ENCODE data around the gene EPHA4.

DNA sequence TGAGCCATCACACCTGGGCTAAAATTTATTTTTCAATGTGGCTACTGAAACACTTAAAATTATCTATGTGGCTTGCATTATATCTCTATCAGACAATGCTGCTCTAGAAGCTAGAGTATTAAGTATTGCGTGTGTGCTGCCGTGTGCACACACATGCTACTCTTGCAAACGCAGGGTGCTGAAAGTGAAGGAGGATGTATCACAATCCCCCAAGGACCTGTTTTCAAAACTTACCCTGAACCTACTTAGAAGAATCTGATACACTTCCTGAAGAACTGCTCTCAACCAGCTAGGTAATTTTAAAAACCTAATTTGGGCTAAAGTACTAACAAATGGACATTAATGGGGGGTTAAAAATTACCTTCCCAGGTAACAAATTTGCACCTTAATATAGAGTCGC, 66.5 kb downstream of the EPHA4 start:
- TF ChIP-seq, protein P1, sequence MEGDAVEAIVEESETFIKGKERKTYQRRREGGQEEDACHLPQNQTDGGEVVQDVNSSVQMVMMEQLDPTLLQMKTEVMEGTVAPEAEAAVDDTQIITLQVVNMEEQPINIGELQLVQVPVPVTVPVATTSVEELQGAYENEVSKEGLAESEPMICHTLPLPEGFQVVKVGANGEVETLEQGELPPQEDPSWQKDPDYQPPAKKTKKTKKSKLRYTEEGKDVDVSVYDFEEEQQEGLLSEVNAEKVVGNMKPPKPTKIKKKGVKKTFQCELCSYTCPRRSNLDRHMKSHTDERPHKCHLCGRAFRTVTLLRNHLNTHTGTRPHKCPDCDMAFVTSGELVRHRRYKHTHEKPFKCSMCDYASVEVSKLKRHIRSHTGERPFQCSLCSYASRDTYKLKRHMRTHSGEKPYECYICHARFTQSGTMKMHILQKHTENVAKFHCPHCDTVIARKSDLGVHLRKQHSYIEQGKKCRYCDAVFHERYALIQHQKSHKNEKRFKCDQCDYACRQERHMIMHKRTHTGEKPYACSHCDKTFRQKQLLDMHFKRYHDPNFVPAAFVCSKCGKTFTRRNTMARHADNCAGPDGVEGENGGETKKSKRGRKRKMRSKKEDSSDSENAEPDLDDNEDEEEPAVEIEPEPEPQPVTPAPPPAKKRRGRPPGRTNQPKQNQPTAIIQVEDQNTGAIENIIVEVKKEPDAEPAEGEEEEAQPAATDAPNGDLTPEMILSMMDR (IDR thresholded peaks at IDR 0.05): no peak
- TF ChIP-seq POLR2A (IDR thresholded peaks at IDR 0.05): no peak
- TF ChIP-seq EP300 (IDR thresholded peaks at IDR 0.05): no peak
